ENCODE data around the gene LYG1. TPM values are rescaled to one million over a fixed set of nuclear protein-coding genes. Genes with fewer than 3 reads are reported as not detected.
"Not testable (repeated sequence)": the region's sequence is repeated elsewhere in the genome, so short reads cannot be mapped to it uniquely, and the experiment has no call there.

LYG1 gene
- total RNA-seq, 1 experiment from 2014 or later, result 2.4 TPM

DNA sequence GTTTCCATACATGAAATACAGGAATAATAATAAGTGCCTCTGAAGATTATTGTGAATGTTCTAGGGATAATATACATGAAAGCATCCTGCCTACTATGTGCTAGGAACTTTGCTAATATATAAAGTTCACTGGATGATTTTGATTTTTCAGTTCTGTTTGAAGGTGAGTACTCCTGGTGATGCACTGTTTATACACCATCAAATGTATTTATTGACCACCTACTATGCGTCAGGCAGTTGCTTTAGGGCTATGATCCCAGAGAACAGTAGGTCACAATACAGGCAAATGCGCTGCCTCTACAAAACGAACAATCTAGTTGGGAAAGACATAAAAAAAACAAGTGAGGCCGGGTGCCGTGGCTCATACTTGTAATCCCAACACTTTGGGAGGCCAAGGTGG lies 24.4 kb upstream of the LYG1 start:
- TF ChIP-seq EZH2 (IDR thresholded peaks at IDR 0.05; ENCODE audit: borderline replicate concordance, low read depth, low read length, poor library complexity, severe bottlenecking), result no peak
- TF ChIP-seq, protein P1, sequence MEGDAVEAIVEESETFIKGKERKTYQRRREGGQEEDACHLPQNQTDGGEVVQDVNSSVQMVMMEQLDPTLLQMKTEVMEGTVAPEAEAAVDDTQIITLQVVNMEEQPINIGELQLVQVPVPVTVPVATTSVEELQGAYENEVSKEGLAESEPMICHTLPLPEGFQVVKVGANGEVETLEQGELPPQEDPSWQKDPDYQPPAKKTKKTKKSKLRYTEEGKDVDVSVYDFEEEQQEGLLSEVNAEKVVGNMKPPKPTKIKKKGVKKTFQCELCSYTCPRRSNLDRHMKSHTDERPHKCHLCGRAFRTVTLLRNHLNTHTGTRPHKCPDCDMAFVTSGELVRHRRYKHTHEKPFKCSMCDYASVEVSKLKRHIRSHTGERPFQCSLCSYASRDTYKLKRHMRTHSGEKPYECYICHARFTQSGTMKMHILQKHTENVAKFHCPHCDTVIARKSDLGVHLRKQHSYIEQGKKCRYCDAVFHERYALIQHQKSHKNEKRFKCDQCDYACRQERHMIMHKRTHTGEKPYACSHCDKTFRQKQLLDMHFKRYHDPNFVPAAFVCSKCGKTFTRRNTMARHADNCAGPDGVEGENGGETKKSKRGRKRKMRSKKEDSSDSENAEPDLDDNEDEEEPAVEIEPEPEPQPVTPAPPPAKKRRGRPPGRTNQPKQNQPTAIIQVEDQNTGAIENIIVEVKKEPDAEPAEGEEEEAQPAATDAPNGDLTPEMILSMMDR (conservative IDR thresholded peaks at IDR 0.05; ENCODE audit: low read depth, low read length), result no peak
- ChIA-PET POLR2A (ENCODE audit: low non-redundant PET) (no interaction called here), CTCF (no interaction called here)
- intact Hi-C loops (cut with micrococcal nuclease; ENCODE audit: unreplicated experiment), result no loop called here
- H3K9me3 ChIP-seq (ENCODE audit: low read depth, low read length, poor library complexity, severe bottlenecking), result no peaks in the 10 kb centered on the region
- DNase-seq (ENCODE audit: low spot score), result no peak
- no peak overlapping the region for H3K27ac ChIP-seq (ENCODE audit: low read depth, low read length, poor library complexity, severe bottlenecking)
- no peak overlapping the region for H3K4me3 ChIP-seq (ENCODE audit: low read depth, low read length, poor library complexity, severe bottlenecking)
- no peaks in the 10 kb centered on the region for H3K27me3 ChIP-seq (replicated peaks; ENCODE audit: insufficient read depth, low read depth, low read length, poor library complexity)
- H3K4me1 ChIP-seq (ENCODE audit: insufficient read depth, low read length, poor library complexity, severe bottlenecking), result no peaks in the 10 kb centered on the region
- peaks cover 76% of the 10 kb centered on the region for H3K36me3 ChIP-seq (ENCODE audit: insufficient read depth, low read length, poor library complexity, severe bottlenecking)
- no TSS peak for BruUV-seq (replicated peaks)

DNA sequence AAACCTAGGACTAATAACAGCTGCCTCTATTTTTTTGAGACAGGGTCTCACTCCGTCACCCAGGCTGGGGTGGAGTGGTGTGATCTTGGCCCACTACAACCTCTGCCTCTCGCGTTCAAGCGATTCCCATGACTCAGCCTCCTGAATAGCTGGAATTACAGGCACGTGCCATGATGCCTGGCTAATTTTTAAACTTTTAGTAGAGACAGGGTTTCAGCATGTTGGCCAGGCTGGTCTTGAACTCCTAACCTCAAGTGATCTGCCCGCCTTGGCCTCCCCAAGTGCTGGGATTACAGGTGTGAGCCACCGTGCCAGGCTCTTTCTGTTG lies 16.8 kb upstream of the LYG1 start:
- H3K27me3 ChIP-seq (replicated peaks; ENCODE audit: insufficient read depth, low read depth, low read length, poor library complexity); H3K27ac ChIP-seq (ENCODE audit: low read depth, low read length, poor library complexity, severe bottlenecking); intact Hi-C loops (cut with micrococcal nuclease; ENCODE audit: unreplicated experiment); POLR2A ChIA-PET (ENCODE audit: low non-redundant PET); BruUV-seq (replicated peaks); H3K9me3 ChIP-seq (ENCODE audit: low read depth, low read length, poor library complexity, severe bottlenecking); CTCF ChIA-PET; H3K4me3 ChIP-seq (ENCODE audit: low read depth, low read length, poor library complexity, severe bottlenecking); DNase-seq (ENCODE audit: low spot score); H3K4me1 ChIP-seq (ENCODE audit: insufficient read depth, low read length, poor library complexity, severe bottlenecking): not testable (repeated sequence)
- peaks cover 52% of the 10 kb centered on the region for H3K36me3 ChIP-seq (ENCODE audit: insufficient read depth, low read length, poor library complexity, severe bottlenecking)

DNA sequence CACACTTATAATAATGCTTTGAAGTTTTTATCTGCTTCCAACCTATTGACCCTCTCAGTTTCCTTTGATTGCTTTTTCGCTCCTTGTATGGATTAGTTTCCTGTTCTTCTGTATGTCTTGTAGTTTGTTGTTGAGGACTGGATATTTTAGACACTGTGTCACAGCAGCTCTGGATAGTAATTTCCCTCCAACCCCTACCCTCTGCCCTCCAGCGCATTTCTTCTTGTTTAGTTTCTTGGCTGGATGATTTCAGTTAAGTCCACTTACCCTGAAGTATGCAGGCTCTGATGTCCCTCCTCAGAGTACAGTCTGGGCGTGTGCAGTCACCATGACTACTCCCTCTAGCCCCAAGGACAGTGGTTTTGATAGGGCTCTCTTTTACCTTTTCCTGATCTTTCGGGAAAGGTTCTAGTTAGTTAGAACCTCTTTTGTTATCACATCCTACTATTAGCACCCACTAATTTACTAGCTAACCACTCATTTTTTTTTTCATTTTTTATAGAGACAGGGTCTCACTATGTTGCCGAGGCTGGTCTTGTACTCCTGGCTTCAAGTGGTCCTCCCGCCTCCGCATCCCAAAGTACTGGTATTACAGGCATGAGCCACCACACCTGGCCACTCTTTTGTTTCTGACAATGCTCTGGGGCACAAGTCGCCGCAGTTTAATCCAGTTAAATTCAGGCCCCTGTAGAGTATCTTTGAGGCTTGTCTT lies 16.3 kb upstream of the LYG1 start:
- no peak overlapping the region for H3K27ac ChIP-seq (ENCODE audit: low read depth, low read length, poor library complexity, severe bottlenecking)
- intact Hi-C loops (cut with micrococcal nuclease; ENCODE audit: unreplicated experiment), result no loop called here
- peaks cover 47% of the 10 kb centered on the region for H3K36me3 ChIP-seq (ENCODE audit: insufficient read depth, low read length, poor library complexity, severe bottlenecking)
- ChIA-PET POLR2A (ENCODE audit: low non-redundant PET) (no interaction called here), CTCF (interaction anchor here (0.6 kb wide), 1 partner anchor 227 kb away, joined by 3 read pairs; no protein-coding TSS in a partner anchor)
- no peak for DNase-seq (ENCODE audit: low spot score)
- TF ChIP-seq, protein P1 (conservative IDR thresholded peaks at IDR 0.05; ENCODE audit: low read depth, low read length), result no peak
- no peak for TF ChIP-seq EZH2 (IDR thresholded peaks at IDR 0.05; ENCODE audit: borderline replicate concordance, low read depth, low read length, poor library complexity, severe bottlenecking)
- no peaks in the 10 kb centered on the region for H3K9me3 ChIP-seq (ENCODE audit: low read depth, low read length, poor library complexity, severe bottlenecking)
- BruUV-seq (replicated peaks), result no TSS peak
- no peak overlapping the region for H3K4me3 ChIP-seq (ENCODE audit: low read depth, low read length, poor library complexity, severe bottlenecking)
- H3K27me3 ChIP-seq (replicated peaks; ENCODE audit: insufficient read depth, low read depth, low read length, poor library complexity), result no peaks in the 10 kb centered on the region
- H3K4me1 ChIP-seq (ENCODE audit: insufficient read depth, low read length, poor library complexity, severe bottlenecking), result no peaks in the 10 kb centered on the region

DNA sequence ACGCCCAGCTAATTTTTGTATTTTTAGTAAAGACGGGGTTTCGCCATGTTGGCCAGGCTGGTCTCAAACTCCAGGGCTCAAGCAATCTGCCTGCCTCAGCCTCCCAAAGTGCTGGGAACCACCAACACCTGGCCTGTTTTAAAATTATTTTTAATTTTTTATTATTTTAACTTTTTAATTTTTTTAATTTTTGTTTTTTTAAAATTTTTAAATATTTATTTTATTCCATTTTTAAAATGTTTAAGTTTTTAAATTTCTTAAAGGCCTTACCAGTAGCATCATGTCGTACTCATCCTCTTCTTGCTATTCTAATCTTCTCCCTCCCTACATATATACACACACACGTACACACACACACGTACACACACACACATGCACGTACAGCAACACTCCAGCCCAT lies 1.4 kb downstream of the LYG1 start:
- H3K9me3 ChIP-seq (ENCODE audit: low read depth, low read length, poor library complexity, severe bottlenecking), result no peaks in the 10 kb centered on the region
- TF ChIP-seq, protein P1 (conservative IDR thresholded peaks at IDR 0.05; ENCODE audit: low read depth, low read length), result no peak
- no peak for TF ChIP-seq EZH2 (IDR thresholded peaks at IDR 0.05; ENCODE audit: borderline replicate concordance, low read depth, low read length, poor library complexity, severe bottlenecking)
- BruUV-seq (replicated peaks), result no TSS peak
- H3K27me3 ChIP-seq (replicated peaks; ENCODE audit: insufficient read depth, low read depth, low read length, poor library complexity), result no peaks in the 10 kb centered on the region
- H3K4me1 ChIP-seq (ENCODE audit: insufficient read depth, low read length, poor library complexity, severe bottlenecking), result no peaks in the 10 kb centered on the region
- H3K4me3 ChIP-seq (ENCODE audit: low read depth, low read length, poor library complexity, severe bottlenecking), result no peak overlapping the region
- intact Hi-C loops (cut with micrococcal nuclease; ENCODE audit: unreplicated experiment), result no loop called here
- H3K27ac ChIP-seq (ENCODE audit: low read depth, low read length, poor library complexity, severe bottlenecking), result no peak overlapping the region
- no peaks in the 10 kb centered on the region for H3K36me3 ChIP-seq (ENCODE audit: insufficient read depth, low read length, poor library complexity, severe bottlenecking)
- no peak for DNase-seq (ENCODE audit: low spot score)
- POLR2A ChIA-PET (ENCODE audit: low non-redundant PET), result no interaction called here
- CTCF ChIA-PET, result no interaction called here
